HG03575 (cell line): ENCODE measurements around the gene FLYWCH1.

ENCODE experiments used
- ATAC-seq: cut with Tn5 transposase; IDR thresholded peaks from one replicate; pipeline ENCODE4 v1.9.1; 2021; ENCODE audit not compliant: unreplicated experiment, insufficient number of reproducible peaks, low FRiP score; ENCODE audit errors: extremely low read depth

Gene FLYWCH1

DNA sequence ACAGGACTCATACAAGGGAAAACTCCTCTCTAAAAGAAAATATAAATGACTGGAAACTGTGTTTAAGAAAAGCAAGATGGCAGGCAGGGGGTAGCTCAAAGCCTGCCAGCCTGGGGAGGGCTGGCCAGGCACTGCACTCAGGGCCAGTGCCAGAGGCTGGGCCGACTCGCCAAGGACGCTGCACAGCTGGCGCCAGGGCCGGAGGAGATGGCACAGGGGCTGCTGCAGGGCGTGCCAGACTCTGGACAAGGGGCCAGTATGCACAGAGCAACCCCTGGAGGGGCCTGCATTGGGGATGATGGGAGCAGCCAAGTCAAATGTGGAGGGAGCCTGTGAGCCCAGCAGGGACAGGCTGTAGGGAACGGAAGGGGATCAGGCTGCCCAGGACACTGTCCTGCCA is 64.5 kb downstream of the FLYWCH1 start:
- ATAC-seq, result no peak

DNA sequence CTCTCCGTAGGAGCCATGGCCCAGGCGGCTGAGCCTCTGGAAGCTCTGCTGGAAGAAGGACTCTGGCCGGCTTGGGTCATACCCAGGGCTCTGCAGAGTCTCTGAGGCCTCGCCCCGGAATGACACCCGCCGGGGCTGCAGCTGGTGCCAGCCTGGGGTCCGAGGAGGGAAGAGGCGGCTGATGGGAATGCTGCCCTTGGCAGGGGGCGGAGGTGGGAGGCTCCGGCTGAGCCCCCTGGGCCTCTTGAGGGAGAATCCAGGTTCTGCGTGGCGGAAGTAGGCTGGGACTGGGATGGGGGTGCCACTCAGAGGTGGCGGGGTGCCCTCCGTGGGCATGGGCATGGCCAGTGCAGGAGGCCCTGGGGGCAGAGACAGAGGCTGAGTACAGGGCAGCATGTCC is 64.9 kb downstream of the FLYWCH1 start:
- ATAC-seq, result no peak

DNA sequence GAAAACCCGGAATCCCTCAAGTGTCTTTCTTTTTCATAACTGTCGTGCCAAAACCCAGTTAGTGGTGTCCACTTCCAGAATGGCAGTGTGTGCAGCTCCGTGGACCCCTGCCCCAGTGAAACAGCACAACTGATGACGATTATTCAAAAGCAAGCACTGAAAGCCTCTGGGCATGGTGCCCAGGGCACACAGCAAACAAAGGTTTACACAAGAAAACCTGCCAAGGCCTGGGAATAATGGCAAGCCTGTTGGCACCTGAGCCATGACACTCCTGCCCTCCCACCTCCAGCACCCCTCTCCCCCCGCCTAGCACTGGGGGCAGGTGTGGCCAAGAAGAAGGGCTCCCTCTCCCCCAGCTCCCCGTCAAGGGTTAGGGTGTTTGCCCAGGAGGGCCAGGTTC is 65.7 kb downstream of the FLYWCH1 start:
- no peak for ATAC-seq

GRCh38 chr16:2979669-2980226 is 68.0 kb downstream of the FLYWCH1 start:
- ATAC-seq, result no peak

DNA sequence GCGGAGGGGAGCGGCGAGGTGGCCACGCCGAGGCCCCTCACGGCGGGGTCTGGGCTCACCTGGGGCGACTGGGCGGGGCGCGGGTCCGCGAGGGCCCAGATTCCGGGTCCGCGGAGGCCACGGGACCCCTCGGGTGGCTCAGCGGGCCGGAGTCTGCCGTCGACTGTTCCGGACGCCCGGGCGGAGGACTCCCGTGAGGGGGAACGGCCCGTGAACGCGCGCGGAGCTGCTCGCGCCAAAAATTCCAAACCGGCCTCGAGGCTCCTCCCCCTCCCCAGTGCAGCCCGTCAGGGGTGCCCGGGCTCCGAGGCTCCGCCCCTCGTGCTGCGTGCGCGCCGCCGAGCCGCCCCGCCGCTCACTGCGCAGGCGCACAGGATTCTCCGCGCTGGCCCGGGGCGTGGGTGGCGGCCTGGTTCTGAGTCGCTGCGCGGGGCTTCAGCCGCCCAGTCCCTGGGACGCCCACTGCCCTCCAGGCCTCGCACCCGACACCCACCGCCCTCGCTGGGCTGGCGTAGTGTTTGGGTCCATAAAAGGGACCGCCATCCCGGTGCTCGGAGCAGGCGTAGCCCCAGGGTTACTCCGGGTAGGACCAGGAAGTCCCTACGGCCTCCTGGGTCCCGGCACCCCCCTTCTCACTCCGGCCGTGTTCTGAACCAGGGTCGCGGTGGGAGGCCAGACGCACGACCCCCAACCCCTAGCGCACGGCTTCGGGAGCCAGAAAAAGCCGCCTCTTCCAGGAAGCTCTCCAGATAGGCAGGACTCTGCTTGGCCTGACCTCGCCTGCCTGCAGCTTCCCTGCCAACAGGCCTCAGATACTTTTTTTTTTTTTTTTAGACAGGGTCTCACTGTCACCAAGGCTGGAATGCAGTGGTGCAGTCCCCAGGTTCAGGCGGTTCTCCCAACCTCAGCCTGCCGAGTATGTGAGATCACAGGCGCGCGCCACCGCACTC is 68.8 kb downstream of the FLYWCH1 start, which contains the start of gene PKMYT1:
TSS of gene PKMYT1 (minus strand) at position 220 of the 950 bp plus-strand sequence. CDS start 789 bp downstream, outside the sequence.
- no peak for ATAC-seq

DNA sequence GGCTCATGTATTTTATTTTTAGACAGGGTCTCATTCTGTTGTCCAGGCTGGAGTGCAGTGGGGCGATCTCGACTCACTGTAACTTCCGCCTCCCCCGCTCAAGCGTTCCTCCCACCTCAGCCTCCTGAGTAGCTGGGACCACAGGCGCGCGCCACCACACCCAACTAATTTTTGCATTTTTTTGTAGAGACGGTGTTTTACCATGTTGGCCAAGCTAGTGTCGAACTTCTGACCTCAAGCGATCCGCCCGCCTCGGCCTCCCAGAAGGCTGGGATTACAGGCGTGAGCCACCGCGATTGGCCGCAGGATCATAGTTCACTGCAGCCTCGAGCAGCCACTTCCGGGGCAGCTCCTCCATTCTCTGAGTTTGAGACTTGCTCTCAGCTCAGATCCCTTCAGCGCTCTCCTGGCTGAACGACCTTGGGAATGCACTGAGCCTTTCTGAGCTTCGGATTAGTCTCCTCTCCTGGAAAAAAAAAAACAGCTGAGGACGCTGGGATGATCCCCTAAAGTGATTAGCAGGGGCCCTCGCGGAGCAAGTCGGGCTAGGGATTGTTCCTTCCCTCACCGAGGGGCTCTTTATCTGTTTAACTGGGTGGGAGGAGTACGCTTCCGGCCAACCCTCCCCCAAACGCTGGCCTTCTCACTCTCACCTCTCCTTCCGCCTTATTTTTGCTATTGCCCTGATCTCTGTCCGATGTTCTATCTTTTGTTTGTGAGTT is 69.6 kb downstream of the FLYWCH1 start:
- ATAC-seq, result no peak

- no peak for ATAC-seq
These were observed 70.1 kb downstream of the FLYWCH1 start for GRCh38 chr16:2981899-2982250.

GRCh38 chr16:2982402-2982801 is 70.7 kb downstream of the FLYWCH1 start:
- no peak for ATAC-seq

GRCh38 chr16:2983706-2984136 is 72.0 kb downstream of the FLYWCH1 start:
- no peak for ATAC-seq

GRCh38 chr16:2985462-2985861 is 73.7 kb downstream of the FLYWCH1 start:
- no peak for ATAC-seq

GRCh38 chr16:2985893-2986355 is 74.2 kb downstream of the FLYWCH1 start:
- ATAC-seq, result no peak

DNA sequence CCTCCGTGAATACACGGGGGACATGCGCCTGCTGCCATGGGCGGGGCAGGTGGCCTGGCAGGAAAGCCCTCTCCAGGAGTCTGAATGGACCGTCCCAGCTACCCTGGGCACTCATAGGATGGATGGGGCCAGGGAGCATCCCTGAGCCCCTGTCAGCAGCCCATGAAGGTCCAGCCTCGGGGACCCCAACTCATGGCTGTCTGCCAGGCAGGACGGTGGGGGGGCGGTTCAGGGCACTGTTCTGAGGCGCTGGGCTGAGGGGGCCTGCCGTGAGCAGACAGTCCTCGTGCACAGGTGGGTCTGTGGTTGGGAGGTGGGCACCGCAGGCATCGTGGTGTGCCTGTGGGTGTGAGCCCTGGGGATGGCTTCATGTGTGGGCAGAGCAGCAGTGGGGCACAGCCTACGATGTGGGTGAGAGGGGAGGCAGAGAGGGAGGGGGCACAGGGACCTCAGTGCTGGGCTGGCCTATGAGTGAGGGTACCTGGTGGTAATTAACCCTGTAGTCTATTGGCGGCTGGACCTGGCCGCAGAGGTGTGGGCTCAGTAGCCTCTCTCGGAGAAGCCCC is 75.0 kb downstream of the FLYWCH1 start:
- ATAC-seq, result no peak

DNA sequence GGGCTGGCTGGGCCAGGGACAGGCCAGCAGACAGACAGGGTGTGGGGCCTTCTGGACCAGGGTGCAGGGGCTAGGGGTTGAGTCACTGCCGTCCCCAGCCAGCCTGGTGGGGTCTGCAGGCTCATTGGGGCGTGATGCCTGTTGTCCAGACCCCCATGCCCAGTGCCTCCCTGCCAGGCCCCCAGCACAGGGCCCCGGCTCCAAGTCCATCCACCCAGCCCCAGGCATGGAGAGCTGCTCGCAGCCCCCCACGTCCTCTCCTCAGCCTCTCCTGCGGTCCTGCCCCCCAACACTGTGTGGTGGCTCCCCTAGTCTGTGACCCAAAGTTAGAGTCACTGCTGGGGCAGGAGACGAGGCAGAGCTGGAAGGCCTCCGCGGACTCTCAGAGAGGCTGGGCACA is 75.6 kb downstream of the FLYWCH1 start:
- ATAC-seq, result no peak

- ATAC-seq, result no peak
These were observed 76.1 kb downstream of the FLYWCH1 start for GRCh38 chr16:2987833-2988232.

GRCh38 chr16:2988590-2989099 is 76.9 kb downstream of the FLYWCH1 start:
- ATAC-seq, result no peak

GRCh38 chr16:2990891-2991290 is 79.2 kb downstream of the FLYWCH1 start:
- no peak for ATAC-seq

DNA sequence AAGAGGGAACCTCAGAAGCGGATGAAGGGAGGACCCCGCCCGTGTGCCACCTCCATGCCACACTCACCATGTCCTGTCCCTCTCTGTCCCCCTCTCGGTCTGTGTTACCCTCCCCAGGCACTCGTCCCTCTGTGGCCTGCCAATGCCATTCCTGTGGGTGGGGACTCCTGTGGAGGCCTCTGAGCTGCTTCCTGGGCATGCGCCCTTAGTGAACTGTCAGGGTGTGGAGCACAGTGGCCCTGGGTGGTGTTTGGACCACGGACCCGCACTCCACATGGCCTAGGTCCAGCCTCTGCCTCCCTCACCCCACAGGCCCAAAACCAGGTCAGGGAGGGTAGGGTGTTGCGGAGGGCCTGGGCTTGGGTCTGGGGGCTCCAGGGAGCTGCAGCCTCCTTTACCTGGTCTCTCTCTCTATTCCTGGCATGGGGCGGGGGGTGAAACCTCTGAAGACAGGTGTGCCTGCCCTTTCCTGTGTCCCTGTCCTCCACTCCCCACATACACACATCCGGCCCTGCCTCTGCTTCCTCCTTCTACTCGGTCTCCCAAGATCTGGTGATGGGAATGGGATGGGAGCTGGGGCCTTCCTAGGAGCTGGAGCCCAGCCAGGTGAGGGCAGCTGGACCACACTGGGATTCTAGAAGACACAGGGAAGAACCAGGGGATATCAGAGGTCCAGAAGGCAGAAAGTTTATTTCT is 80.0 kb downstream of the FLYWCH1 start:
- ATAC-seq, result no peak

DNA sequence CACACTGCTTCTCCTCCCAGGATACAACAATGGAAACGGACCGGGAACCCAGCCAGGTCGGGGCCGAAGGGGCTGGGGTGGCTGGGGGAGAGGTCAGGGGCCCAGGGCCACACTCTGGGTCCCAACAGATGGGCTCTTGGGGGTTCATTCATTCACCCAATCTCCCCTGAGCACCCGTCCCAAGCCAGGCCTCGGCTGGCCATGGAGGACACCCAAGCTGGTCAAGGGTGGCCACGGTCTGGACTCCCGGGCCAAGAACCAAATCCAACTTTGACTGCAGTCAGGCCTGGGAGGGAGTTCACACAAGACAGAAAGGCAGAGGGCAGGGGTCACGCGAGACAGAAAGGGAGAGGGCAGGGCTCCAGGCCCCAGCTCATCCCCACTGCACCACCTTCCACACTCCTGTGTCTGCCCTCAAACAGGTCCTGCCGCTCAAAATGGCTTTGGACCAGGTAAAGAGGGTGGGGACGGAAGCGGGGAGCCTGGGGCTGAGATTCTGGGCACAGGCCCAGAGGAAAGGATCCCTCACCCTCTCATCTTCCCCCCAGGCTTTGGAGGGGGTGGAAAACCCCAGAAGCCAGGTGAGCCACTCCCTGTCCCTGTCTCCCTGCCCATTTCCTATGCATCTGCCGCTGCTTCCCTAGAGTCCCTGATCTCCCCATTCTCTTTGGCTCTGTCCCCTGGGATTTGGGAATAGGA is 80.8 kb downstream of the FLYWCH1 start:
- no peak for ATAC-seq
